NCI-H2196 treated with DMSO at 0.1 percent for 48 hours (cell line): Measurements from ENCODE around the gene HSDL1.

Experiments
- DNase-seq: peaks from one replicate; lab custom pipeline; 2025; ENCODE audit not compliant: unreplicated experiment; lab: John Stamatoyannopoulos, UW

HSDL1 gene

DNA sequence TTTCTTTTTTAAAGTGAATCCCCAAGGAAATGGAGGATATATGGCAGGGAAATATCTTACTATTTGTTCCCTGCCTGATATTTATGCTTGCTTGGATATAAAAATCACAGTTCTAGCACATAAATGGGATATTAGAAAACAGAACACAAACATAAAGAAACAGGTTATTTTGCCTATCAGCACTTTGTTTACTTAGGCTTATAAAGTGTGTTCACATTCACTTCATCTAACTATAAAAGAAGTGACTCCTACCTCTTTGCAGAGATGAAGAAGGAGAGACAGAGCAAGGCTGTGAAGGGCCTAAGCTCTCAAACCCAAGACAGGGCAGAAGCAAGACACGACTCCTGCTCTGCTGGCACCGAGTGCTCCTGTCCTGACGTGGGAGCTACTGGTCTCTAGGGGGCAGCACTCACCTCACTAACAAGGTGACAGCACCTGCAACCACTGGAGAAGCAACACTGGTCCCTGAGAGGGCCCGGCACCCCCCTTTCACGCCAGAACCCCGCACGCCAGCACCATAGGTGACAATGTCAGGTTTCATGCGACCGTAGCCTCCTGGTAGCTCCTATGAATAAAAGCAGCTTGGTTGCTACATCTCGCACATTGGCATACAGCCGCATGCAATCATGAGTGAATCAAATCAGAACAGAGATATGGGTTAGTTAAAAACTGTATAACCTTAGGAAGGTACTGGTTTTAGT, 60.3 kb downstream of the HSDL1 start:
- DNase-seq, result peak; percentile 23

DNA sequence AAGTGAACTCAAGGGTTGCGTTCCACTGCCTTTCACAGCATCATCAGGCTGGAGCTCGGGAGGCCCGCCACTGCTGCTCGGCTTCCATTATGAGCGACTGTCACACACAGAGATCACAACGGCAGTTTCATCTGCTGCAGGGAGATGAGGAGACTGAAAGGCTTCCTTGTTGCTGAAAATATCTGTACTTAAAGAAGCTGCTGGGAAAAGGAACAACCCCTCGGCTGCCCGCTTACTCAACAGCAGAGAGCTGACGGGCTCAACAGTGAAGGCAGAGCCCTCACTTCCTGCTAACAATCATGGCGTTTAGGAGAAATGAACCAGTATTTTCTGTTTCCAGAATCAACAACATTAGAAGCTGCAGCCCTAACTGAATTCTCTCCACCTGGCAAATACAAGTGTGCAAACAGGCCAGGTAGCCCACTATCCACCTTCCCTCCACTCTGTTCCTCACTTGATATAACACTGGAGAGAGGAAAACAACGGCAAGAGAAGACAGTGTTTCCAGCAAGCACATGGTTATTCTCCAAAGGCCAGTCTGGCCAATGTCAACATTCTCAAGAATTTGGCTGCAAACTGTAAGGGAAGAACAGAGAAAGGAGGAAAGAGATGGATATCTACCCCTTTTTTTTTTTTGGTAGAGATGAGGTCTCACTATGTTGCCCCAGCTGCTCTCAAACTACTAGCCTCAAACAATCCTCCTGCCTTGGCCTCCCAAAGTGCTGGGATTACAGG, 62.0 kb downstream of the HSDL1 start:
- DNase-seq, result no peak

DNA sequence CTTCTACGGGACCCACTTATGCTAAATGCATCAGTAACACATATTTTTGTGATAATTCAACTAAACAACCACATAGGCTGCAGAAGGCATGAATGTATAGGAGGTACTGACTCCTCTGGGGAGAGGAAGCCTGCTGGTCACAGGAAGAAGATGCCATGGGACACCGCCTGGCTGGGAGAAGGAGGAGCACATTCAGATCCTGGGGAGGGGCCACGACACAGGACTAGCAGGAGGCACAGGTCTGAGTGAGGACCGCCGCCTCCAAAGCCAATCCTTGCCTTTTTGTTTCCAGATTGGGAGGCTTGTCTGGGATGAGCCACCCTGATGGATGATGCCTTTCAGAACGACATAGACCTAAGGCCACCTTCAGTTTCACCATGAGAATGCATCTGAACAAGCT, 62.9 kb downstream of the HSDL1 start:
- no peak for DNase-seq

DNA sequence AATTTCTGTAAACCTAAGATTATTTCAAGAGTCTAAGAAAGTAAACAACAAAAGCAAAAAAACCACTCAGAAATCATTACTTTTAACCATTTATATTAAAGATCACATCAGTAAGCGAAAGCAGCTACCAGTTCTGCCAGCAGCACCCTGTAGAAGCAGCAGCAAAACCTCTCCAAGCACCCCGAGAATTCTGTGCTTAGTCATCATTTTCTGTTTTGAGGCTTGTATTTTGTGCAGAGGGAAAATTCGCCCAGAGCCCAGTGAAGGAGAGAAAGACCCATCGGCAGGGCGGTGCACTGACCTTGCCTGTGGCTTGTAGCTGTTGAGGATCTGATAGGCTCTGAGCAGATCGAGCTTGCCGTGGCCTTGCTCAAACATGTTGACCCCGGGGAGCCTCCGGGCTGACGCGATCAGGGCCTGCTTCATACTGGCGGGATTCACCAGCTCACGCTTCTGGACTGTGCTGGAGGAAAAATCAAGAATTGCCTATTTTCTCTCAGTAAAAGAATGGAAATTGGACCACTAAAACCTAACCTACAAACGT, 63.5 kb downstream of the HSDL1 start:
- no peak for DNase-seq

DNA sequence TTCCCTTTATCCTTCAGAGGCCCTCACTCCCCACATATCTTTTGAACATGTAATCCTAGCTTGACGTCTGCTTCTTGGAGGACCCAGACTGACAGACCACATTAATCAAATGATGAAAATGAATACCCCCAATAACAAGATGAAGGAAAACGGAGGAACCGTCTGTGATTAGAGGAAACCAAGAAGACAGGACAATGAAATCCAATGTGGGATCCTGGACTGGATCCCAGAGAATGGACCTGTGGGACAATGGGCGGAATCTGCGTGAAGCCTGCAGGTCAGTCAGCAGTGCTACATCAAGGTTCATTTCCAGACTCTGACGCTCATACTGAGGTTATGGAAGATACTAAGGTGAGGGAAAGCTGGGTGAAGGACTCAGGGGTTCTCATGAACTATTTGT, 64.2 kb downstream of the HSDL1 start:
- DNase-seq, result no peak

DNA sequence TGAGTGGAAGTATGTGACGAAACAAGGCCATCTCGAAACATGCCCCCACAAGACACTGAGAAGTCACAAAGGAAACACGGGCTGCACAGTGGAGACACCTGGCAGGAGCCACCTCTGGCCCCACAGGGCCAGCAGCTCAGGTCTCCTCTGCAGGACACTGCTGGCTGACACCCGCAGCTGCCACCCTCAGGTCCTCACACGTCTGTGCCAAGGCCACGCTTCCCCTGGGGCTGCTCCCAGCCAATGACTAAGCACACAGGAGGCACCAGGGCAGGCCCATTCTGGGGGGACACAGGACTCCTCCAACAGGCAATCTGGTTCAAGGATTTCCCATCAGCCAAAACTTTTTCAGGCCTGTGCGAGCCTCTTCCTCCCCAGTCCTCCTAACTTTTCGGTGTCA, 64.6 kb downstream of the HSDL1 start:
- DNase-seq, result no peak

DNA sequence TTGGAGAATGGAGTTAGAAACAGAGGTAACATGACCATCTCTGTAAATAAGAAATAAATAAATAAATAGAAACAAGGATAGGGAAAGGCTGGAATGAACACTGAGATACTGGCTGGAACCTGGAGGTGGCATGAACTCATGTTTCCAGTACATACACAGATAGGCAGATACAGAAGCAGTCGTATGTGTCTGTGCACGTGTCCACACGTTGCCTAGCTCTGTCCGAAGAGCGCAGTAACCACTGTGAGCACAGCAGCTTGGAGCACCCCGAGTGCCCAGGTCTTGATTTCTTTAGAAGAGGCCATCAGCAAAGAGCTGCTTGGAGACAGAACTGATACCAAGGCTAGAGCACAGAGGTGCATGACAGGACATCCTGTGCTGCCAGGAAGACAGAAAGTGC, 65.3 kb downstream of the HSDL1 start:
- no peak for DNase-seq

DNA sequence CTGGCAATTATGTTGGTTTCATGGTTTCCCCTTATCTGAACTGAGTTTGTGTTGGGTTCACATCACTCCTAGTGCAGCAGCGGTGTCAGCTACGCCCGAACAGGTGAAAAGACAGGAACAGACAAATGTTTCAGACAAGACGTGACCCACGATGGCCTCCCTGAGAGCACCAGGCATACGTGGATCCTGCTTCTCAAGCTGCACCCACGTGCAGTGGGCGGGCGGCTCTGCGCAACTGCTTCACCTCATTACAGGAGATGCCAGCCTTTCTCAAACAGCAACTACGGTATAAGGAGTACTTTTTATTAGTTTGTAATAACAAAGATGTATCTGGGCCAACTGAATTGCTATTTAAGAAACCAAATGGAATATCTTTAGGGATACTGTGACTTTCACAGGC, 69.6 kb downstream of the HSDL1 start:
- no peak for DNase-seq

DNA sequence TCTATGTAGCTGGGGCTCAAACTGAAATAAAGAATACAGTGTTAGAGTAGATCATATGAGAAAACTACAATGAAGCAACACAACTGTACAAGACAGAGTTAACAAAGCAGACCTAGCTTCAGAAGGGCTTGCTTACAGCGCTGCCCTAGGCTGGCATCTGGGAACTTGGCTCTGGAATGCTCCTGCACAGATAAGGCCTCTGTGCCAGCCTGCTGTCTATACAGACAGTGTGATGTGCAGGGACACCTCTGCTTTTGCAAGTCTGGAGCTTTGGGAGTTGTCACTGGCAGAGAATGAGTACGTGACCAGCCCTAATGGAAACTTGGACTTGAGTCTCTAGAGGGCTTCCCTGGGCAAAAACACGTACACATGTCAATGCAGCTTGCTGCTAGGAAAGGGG, 70.3 kb downstream of the HSDL1 start:
- DNase-seq, result no peak
